B cell (primary cell): ENCODE measurements around the gene MAP2K1.

ENCODE experiments used
- CTCF ChIP-seq: fragments of 200-600 bp; IDR thresholded peaks from one replicate; pipeline ENCODE4 v1.8.0; 2022; ENCODE audit warnings: antibody characterized with exemption, mild to moderate bottlenecking
- EZH2 ChIP-seq: IDR thresholded peaks from 2 replicates; pipeline ENCODE4 v1.6.1; 2012; ENCODE audit warnings: borderline replicate concordance, low read depth, mild to moderate bottlenecking, moderate library complexity, low read length; ENCODE audit not compliant: insufficient read depth, poor library complexity, severe bottlenecking

- TF ChIP-seq EZH2 (no peak), CTCF (no peak)
Measured at GRCh38 chr15:66462627-66463026, 75.9 kb downstream of the MAP2K1 start.
